Omental fat pad (tissue), 4 donors: Measurements from ENCODE around the gene CNTNAP4. TPM values are rescaled to one million over a fixed set of nuclear protein-coding genes. Genes with fewer than 3 reads are reported as not detected.

ENCODE experiments used
- ATAC-seq: fragments of 150-250 bp; one replicate; pipeline ENCODE4 v1.9.1; 2016; ENCODE audit warnings: mild to moderate bottlenecking, moderate library complexity; ENCODE audit not compliant: low FRiP score
- DNase-seq: peaks from one replicate; pipeline ENCODE4 v3.0.0-alpha.2; 2019; ENCODE audit warnings: low spot score
- total RNA-seq, 4 donors: library from RNA; depleted of rRNA; stranded (reverse); fragments of >200 nt; gene quantifications; one replicate each; pipeline ENCODE4 v1.1.0, GENCODE V29; 2016
- TF ChIP-seq, protein P1 (sequence below), 3 donors: fragments of 450-650 bp; IDR thresholded peaks; one replicate each; pipeline ENCODE4 v1.5.1; 2016 to 2017; ENCODE audit warnings: antibody characterized with exemption in 3 of 3, mild to moderate bottlenecking in 3 of 3, moderate library complexity in 2 of 3

The CNTNAP4 gene
- total RNA-seq, 4 donors from 2014 or later, result not detected

GRCh38 chr16:76450890-76451289, 173.7 kb downstream of the CNTNAP4 start:
- no peak for DNase-seq
- TF ChIP-seq, protein P1, sequence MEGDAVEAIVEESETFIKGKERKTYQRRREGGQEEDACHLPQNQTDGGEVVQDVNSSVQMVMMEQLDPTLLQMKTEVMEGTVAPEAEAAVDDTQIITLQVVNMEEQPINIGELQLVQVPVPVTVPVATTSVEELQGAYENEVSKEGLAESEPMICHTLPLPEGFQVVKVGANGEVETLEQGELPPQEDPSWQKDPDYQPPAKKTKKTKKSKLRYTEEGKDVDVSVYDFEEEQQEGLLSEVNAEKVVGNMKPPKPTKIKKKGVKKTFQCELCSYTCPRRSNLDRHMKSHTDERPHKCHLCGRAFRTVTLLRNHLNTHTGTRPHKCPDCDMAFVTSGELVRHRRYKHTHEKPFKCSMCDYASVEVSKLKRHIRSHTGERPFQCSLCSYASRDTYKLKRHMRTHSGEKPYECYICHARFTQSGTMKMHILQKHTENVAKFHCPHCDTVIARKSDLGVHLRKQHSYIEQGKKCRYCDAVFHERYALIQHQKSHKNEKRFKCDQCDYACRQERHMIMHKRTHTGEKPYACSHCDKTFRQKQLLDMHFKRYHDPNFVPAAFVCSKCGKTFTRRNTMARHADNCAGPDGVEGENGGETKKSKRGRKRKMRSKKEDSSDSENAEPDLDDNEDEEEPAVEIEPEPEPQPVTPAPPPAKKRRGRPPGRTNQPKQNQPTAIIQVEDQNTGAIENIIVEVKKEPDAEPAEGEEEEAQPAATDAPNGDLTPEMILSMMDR (IDR thresholded peaks at IDR 0.05), result no peak
- ATAC-seq, result no peak

DNA sequence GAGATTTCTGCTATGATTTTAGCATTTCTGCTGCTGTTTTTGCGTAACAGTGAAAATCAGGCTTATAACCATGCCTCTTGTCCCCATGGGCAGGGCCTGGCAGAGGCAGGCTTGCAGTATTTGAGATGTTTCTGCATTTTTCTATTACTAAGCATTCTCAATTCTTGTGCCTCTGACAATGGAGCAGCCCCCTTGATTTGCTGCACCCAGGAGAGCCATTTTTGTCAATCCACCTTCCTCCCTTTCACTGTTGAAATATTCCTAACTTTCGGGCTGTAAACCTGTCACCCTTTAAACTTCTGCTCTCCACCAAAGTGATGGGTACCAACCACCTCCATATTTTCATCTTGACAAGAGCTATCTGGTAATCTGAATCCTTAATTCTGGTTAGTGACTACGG, 178.1 kb downstream of the CNTNAP4 start:
- no peak for ATAC-seq
- DNase-seq, result no peak
- TF ChIP-seq, protein P1 (IDR thresholded peaks at IDR 0.05), result no peak

- no peak for ATAC-seq
- TF ChIP-seq, protein P1 (IDR thresholded peaks at IDR 0.05), result no peak
- no peak for DNase-seq
These were observed 178.8 kb downstream of the CNTNAP4 start for GRCh38 chr16:76456016-76456415.

DNA sequence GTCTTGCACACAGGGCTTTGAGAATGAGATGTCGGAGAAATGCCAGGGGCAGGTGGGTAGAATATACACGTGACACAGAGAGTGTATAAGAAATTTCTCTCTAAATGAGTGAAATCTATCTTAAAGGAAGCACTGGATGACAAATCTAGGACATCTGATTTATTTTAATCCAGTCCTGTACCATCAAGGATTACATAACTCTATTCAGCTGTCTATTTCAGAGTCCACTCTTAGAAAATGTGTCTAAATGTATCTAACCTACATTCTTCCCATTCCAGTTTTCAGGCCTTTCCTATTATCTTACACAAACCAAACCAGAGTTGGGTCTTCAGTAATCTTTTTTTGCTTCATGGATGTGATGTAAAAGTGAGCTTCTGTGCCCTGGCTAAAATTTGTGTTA, 181.9 kb downstream of the CNTNAP4 start:
- TF ChIP-seq, protein P1 (IDR thresholded peaks at IDR 0.05), result no peak
- DNase-seq (no peak), ATAC-seq (no peak)

GRCh38 chr16:76461836-76462235, 184.6 kb downstream of the CNTNAP4 start:
- TF ChIP-seq, protein P1 (IDR thresholded peaks at IDR 0.05), result no peak
- no peak for ATAC-seq
- no peak for DNase-seq

- DNase-seq (no peak), ATAC-seq (no peak)
- TF ChIP-seq, protein P1 (IDR thresholded peaks at IDR 0.05), result no peak
These were observed 187.9 kb downstream of the CNTNAP4 start for GRCh38 chr16:76464955-76465620.

GRCh38 chr16:76466871-76467270, 189.7 kb downstream of the CNTNAP4 start:
- DNase-seq (no peak), ATAC-seq (no peak)
- TF ChIP-seq, protein P1 (IDR thresholded peaks at IDR 0.05), result no peak
